ENCODE measurements around the gene COMMD9.

GRCh38 chr11:36296884-36297543 is 7.8 kb upstream of the COMMD9 start:
- TF ChIP-seq, protein P1, sequence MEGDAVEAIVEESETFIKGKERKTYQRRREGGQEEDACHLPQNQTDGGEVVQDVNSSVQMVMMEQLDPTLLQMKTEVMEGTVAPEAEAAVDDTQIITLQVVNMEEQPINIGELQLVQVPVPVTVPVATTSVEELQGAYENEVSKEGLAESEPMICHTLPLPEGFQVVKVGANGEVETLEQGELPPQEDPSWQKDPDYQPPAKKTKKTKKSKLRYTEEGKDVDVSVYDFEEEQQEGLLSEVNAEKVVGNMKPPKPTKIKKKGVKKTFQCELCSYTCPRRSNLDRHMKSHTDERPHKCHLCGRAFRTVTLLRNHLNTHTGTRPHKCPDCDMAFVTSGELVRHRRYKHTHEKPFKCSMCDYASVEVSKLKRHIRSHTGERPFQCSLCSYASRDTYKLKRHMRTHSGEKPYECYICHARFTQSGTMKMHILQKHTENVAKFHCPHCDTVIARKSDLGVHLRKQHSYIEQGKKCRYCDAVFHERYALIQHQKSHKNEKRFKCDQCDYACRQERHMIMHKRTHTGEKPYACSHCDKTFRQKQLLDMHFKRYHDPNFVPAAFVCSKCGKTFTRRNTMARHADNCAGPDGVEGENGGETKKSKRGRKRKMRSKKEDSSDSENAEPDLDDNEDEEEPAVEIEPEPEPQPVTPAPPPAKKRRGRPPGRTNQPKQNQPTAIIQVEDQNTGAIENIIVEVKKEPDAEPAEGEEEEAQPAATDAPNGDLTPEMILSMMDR (IDR thresholded peaks at IDR 0.05; ENCODE audit: control extremely low read depth in 1 of 3, insufficient read depth in 1 of 3, low read depth in 1 of 3, low read length in 3 of 3): no peak
- no peak for TF ChIP-seq HDAC6 (IDR thresholded peaks at IDR 0.05; ENCODE audit: low read depth, low read length)
- no peak for TF ChIP-seq MAFK (IDR thresholded peaks at IDR 0.05; ENCODE audit: low read depth, low read length)
- TF ChIP-seq SIRT6 (IDR thresholded peaks at IDR 0.05; ENCODE audit: low read length): no peak
- TF ChIP-seq EZH2 (IDR thresholded peaks at IDR 0.05; ENCODE audit: low read depth, low read length, severe bottlenecking): no peak
- TF ChIP-seq POLR2A (IDR thresholded peaks at IDR 0.05; ENCODE audit: control extremely low read depth in 1 of 2, low read depth in 2 of 2, low read length in 2 of 2): no peak
- no peak for TF ChIP-seq CREB1 (IDR thresholded peaks at IDR 0.05)
- TF ChIP-seq TAF1 (IDR thresholded peaks at IDR 0.05; ENCODE audit: low read depth, low read length): no peak

Data from H1 (cell line).